GM21360 (cell line): Measurements from ENCODE around the gene DUOXA2.
"Not testable (repeated sequence)": the region's sequence is repeated elsewhere in the genome, so short reads cannot be mapped to it uniquely, and the experiment has no call there.

Experiments
- ATAC-seq: cut with Tn5 transposase; IDR thresholded peaks from one replicate; pipeline ENCODE4 v1.9.1; 2021; ENCODE audit warnings: mild to moderate bottlenecking, moderate library complexity; ENCODE audit not compliant: unreplicated experiment

The DUOXA2 gene

DNA sequence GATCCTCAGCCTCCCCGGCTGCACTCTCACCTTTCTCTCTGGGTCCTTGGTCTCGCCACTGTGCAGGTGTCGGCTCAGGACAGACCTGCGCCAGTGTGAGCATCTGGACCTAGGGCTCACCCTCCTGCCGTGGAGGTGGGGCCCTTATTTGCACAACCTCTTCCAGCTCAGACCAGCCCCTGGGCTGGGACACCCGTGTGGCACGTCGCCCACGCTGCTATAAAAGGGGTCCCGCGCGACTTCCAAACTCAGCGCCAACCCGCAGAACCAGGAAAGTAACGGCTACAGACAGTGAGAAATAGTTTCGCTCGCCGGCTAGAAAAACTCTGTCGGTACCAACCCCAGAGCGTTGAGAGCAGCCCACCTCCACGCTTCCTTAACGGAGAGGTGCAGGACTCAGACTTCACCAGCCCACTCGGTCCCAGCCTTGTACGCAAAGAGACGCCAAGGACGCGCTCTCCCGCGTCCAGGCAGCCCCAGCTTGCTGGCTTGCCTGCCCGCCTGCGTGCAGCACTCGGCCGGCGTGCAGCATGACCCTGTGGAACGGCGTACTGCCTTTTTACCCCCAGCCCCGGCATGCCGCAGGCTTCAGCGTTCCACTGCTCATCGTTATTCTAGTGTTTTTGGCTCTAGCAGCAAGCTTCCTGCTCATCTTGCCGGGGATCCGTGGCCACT is at the start of gene DUOXA2, which contains the start of gene DUOX2:
DUOXA2 (plus strand) TSS at position 251 of the 675 bp plus-strand sequence; CDS start at position 531, 280 bp downstream.
DUOX2 (minus strand) TSS at position 97 of the 675 bp plus-strand sequence. CDS start 761 bp downstream, outside the sequence.
- ATAC-seq, result no peak

GRCh38 chr15:45064386-45064785 is 49.7 kb upstream of the DUOXA2 start:
- no peak for ATAC-seq

DNA sequence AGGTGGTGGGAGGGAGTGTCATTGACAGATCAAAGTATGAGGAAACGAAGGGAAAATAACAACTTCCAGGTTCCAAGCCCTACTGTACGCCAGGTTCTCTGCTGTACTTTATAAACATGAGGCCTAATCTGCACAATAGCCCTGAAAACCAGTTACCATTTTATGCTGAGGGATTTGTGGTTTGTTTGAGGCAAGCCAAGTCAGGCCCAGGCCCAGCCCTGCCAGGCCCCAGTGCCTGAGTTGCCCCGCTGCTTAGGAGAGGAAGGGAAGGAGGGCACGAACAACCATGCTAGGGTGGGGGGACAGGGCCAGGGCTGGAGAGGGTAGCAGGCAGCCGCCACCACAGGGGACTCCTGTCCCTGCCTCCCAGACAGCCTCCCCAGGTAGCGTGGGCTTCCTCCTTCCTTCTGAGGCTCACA is 44.2 kb upstream of the DUOXA2 start:
- not testable (repeated sequence) for ATAC-seq

GRCh38 chr15:45073602-45074001 is 40.5 kb upstream of the DUOXA2 start:
- not testable (repeated sequence) for ATAC-seq

DNA sequence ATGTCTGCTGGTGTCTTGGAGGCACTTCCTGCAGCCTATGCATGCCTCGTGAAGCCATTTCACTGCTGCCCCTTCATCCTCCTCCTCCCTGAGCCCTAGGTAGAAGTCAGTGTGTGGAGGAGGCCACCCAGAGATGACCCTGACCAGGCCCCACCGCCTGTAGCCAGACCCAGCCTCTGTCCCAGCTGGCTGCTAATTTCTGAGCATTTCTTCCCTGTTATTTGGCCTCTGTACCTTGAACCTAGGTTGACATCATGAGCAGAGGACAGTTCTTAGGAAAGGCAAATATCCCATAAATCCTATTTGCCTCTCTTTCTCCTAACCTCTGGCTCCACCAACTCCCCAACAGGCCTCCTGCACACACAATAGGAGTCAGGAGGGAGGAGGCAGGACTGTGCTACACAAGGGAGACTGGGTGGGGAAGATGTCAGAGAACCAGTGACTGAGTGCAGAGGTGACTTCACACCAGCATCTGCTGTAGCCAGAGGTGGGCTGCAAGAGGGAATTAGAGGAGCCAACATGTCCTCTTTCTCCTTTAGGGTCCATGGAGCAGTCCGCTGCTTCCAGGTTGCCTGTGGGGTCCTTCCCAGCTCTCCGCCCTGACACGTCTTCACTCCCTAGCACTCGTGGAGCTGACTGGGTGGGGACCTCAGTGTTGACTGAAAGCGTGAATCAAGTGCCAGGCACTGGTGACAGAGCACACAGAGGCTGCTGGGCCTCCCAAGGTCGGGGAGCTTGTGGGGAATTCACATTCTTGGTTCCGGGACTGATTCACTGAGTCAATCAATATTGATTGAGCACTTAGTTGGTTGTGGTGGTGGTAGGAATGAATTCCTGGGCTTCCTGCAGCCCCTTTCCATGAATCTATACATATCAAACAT is 38.4 kb upstream of the DUOXA2 start:
- ATAC-seq, result not testable (repeated sequence)

DNA sequence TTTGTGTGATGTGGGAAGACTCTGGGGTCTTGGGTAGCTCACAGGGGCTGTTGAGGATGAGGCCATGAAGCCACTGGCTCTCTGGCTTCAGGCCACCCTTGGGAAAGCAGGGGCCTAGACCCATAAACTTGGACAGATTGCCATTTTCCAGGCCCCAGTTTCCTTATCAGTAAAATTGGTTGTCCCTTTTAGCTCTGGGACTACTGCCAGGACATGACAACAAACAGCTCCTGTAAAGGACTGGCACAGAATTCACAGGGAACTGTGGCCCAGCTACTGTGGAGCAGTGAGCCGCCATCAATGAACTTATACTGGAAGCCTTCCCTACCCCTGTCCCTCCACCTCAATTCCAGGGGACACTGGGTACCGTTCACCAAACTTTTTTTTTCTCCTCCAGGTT is 36.7 kb upstream of the DUOXA2 start:
- not testable (repeated sequence) for ATAC-seq

DNA sequence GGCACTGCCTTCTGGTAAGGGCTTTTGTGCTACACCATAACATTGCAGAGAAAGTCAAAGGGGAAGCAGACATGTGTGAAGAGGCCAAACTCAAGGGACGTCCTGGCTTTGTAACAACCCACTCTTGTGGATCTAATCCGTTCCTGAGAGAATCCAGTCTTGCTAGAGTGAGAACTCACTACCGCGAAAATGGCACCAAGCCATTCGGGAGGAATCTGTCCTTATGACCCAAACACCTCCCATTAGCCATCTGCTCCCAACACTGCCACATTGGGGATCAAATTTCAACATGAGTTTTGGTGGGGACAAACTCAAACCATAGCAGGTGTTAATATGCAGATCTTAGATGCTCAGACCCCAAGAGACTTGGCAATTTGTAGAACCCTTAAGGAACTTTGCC is 34.9 kb upstream of the DUOXA2 start:
- ATAC-seq, result not testable (repeated sequence)

DNA sequence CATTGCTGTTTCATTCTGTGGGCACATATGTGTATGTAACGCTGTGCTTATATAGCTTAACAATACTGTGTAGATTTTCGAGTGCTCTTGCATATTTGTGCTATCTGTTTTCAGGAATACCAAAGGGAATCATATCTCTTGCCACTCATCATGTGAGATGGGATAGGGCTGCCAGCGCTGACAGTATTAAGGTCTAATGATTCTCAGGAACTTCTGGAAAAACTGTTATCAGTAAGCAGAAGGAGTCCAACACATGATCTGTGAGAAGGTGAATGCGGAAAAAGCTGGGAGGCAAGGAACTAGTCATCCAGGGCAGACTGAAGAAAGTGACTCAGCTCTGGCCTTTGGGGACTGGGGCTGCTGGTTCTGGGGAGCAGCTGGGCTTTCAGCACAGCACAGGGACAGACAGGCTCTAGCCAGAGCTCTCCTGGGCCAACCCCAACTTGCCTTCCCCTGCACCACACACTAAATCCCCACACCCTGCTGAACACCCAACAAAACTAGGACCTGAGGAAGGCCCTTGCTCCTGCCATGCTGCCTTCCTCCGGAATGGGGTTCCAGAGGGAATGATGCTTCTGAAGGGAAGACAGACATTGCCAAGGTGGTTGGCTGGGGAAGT is 34.4 kb upstream of the DUOXA2 start:
- not testable (repeated sequence) for ATAC-seq

- not testable (repeated sequence) for ATAC-seq
Observed at GRCh38 chr15:45080593-45080992, 33.5 kb upstream of the DUOXA2 start.

DNA sequence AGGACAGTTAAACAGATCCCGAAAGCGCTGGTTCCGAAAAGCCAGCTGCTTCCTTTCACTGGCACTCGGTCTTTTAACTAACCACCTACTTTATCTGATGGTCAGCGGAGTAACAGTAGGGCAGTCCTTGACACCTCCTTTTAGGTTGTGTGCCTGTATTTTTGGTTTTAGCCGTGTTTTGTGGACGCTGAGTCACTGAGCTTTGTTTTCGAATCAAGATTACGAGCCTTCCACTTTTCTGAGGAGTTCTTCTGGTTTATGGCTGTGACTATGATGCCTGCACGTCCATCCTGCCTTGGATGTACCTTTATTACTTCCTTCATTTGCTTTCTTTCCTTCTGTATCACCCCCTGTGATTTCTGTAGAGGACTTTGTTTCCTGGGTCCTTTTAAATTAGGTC is 31.7 kb upstream of the DUOXA2 start:
- ATAC-seq, result not testable (repeated sequence)

DNA sequence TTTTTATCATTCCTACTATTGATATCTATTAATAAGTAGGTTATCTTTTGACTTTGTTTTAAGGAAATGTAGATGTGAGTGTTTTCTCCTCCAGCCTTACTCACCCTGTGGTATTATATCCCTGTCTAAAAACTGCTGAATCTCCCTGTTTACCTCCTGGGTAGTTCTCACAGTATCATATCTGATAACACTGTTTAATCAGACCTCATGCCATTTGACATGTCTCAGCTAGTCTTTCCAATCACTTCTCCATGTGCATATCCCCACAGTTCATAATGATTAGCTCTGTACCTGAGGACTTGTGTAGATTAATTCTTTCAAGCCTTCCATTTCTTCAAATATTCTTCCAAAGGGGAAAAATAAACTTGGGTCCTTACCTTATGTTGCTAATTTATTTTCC is 30.9 kb upstream of the DUOXA2 start:
- no peak for ATAC-seq

- no peak for ATAC-seq
Observed at GRCh38 chr15:45084163-45084562, 30.0 kb upstream of the DUOXA2 start.

DNA sequence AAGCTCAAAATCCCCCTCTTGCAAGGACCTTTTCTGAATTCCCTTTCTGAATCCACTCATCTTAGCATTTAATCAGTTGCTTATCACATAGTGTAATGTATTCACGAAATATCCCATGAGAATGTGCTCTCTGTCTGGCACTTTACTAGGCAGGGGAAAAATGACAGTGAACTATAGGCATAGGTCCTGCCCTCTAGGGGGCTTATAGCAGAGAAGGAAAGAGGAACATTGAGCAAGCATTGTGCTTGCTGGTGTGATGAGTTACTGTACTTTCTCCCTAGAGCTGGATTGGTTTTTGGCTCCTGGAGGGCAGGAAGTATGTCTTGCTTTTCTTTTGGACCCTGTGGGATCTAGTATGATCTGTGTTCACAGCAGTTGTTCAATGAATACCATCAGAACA is 26.6 kb upstream of the DUOXA2 start:
- no peak for ATAC-seq

GRCh38 chr15:45088801-45089711 is 25.1 kb upstream of the DUOXA2 start:
- ATAC-seq, result no peak

DNA sequence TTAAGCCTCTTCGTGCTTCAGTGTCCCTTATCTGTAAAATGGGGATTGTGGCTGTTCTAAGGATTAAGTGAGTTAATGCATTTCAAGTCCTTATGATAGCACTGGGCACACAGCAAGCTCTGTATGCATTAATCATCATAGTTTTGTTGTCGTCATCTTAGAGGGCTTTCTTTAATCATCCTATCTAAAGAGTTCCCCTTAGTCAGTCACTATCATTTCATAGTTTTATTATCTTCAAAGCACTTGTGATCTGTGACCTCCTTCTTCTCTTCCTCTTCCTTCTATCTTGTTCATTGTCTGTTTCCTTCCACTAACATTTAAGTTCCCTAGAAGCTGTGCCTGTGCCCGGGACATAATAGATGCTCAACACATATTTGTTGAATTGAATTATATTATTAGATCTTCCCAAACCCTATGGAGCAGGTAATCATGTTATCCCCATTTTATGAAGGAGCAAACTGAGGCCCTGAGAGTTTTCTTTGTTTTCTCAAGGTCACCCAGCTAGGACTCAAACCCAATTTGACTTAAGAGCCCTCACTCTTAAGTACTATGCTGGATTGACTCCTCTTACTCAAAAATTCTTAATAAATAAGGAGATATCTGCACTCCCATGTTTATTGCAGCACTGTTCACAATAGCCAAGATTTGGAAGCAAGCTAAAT is 24.3 kb upstream of the DUOXA2 start:
- ATAC-seq, result no peak

DNA sequence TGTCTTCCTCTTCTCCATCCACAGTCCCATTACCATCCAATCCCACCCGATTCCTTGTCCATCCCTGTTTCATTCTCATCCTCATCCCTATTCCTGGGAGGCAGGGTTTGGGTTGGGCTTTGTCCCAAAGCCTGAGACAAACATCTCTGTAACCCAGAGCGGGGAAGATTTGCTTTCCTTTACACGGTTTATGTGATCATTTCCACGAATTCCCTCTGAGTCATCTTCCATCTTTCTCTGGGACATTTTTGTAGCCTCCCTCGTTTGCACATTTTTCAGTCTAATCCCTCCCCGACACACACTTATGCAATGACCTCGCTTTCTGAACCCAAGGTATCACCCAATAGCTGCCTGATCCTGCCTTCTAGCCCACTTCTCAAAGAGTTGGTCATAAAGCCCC is 23.0 kb upstream of the DUOXA2 start:
- no peak for ATAC-seq

- ATAC-seq, result no peak
Observed at GRCh38 chr15:45091576-45091975, 22.6 kb upstream of the DUOXA2 start.

GRCh38 chr15:45093013-45093412 is 21.1 kb upstream of the DUOXA2 start:
- no peak for ATAC-seq

DNA sequence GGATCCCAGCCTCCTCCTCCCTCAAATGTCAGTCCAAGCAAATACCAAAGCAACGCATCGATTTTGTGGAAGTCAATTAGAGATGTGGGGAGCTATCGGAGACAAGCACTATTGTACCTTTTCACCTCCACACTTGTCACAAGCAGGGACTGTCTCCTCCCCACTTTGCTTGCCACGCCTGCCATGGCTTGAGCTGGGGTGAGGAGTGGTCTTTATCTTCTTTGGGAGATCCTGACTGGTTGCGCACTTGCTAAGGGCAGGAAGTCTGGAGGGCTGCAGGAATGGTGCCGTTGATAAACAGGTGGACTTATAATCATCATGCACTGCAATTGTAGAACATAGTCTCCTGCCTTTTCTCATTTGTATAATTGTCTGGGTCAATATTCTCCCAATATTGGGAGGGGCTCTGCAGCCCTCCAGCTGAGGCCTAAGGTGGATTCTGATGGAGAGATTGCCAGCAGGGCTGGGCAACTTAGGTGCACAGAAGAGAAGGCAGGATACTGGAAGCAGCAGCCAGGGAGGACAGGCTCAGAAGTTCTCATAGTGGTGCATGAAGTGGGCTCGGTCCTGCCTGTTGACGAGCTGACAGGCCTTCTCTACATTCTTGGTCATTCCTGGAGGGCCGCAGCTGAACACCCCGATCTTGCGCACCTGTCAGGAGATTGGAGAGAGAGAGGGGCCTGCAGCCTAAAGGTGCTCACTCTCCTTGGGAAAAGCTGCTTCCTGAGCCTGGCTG is 20.3 kb upstream of the DUOXA2 start:
- ATAC-seq, result no peak
